ENCODE measurements around the gene TREH.

- TF ChIP-seq CTCF (IDR thresholded peaks at IDR 0.05) = no peak
- no peak for TF ChIP-seq POLR2AphosphoS5 (IDR thresholded peaks at IDR 0.05)
- TF ChIP-seq POLR2A (IDR thresholded peaks at IDR 0.05; ENCODE audit: low read depth) = no peak
- TF ChIP-seq EP300 (IDR thresholded peaks at IDR 0.05) = no peak
Observed at GRCh38 chr11:118627566-118627965, 51.9 kb downstream of the TREH start.

Measured in esophagus muscularis mucosa (tissue), 4 donors.